Stomach smooth muscle (tissue), 2 donors: ENCODE results near the gene C2orf76.

Source experiments
- H3K27ac ChIP-seq: one replicate; pipeline ENCODE4 v1.7.0; 2013; ENCODE audit warnings: mild to moderate bottlenecking, low read length, inconsistent platforms
- H3K27me3 ChIP-seq, 2 donors: one replicate each; pipeline ENCODE4 v1.7.0; 2013; ENCODE audit warnings: low read length in 2 of 2; ENCODE audit not compliant: insufficient read depth in 2 of 2, control insufficient read depth in 1 of 2
- H3K36me3 ChIP-seq, 2 donors: one replicate each; pipeline ENCODE4 v1.7.0; 2013; ENCODE audit warnings: low read length in 2 of 2; ENCODE audit not compliant: control insufficient read depth in 2 of 2, insufficient read depth in 2 of 2
- H3K4me1 ChIP-seq: one replicate; pipeline ENCODE4 v1.7.0; 2013; ENCODE audit warnings: low read length; ENCODE audit not compliant: control insufficient read depth, insufficient read depth
- H3K4me3 ChIP-seq, 2 donors: one replicate each; pipeline ENCODE4 v1.7.0; 2013; ENCODE audit warnings: low read length in 2 of 2
- H3K9ac ChIP-seq, 2 donors: one replicate each; pipeline ENCODE4 v1.7.0; 2013; ENCODE audit warnings: low read length in 2 of 2, mild to moderate bottlenecking in 1 of 2
- H3K9me3 ChIP-seq, 2 donors: one replicate each; pipeline ENCODE4 v1.7.0; 2013; ENCODE audit warnings: low read length in 2 of 2; ENCODE audit not compliant: control insufficient read depth in 2 of 2
- donor health status: healthy.
- donor health status: Pancreatic carcinoma.

The C2orf76 gene

GRCh38 chr2:119333833-119334232 lies 32.8 kb downstream of the C2orf76 start:
- H3K4me1 ChIP-seq: no peaks in the 10 kb centered on the region
- no peak overlapping the region for H3K27ac ChIP-seq
- H3K36me3 ChIP-seq: peaks cover 7 to 9% of the 10 kb centered on the region in 2 donors
- no peaks in the 10 kb centered on the region for H3K9me3 ChIP-seq
- no peak overlapping the region for H3K9ac ChIP-seq
- no peak overlapping the region for H3K4me3 ChIP-seq
- no peaks in the 10 kb centered on the region for H3K27me3 ChIP-seq

GRCh38 chr2:119333360-119333759 lies 33.3 kb downstream of the C2orf76 start:
- Histone ChIP-seq H3K27ac (no peak overlapping the region), H3K27me3 (no peaks in the 10 kb centered on the region), H3K9ac (no peak overlapping the region), H3K36me3 (peaks cover 4 to 5% of the 10 kb centered on the region in 2 donors), H3K4me1 (no peaks in the 10 kb centered on the region), H3K4me3 (no peak overlapping the region), H3K9me3 (no peaks in the 10 kb centered on the region)

DNA sequence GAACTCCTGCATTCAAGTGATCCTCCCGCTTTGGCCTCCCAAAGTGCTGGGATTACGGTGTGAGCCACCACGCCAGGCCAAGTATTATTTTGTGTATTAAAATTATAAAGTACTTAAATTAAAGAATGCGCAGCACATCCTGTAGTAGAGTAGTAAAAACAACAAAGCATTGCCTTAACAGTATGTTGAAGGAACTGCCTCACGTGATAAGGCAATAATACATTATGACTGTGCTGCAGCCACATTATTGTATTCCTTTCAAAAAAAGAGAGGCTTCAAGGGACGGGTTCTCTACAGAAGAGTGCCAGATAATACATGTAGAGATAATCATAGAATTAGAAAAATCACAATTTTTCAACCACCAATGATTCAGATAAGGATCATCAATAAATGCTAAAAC lies 33.7 kb downstream of the C2orf76 start:
- no peak overlapping the region for H3K9ac ChIP-seq
- H3K27me3 ChIP-seq: no peaks in the 10 kb centered on the region
- no peak overlapping the region for H3K27ac ChIP-seq
- H3K9me3 ChIP-seq: no peaks in the 10 kb centered on the region
- H3K4me3 ChIP-seq: no peak overlapping the region
- no peaks in the 10 kb centered on the region for H3K4me1 ChIP-seq
- peaks cover 4% of the 10 kb centered on the region in 2 donors for H3K36me3 ChIP-seq

- Histone ChIP-seq H3K36me3 (no peaks in the 10 kb centered on the region), H3K9me3 (no peaks in the 10 kb centered on the region), H3K4me1 (no peaks in the 10 kb centered on the region), H3K9ac (no peak overlapping the region), H3K27ac (no peak overlapping the region), H3K4me3 (no peak overlapping the region), H3K27me3 (no peaks in the 10 kb centered on the region)
Measured at GRCh38 chr2:119327431-119327830, 39.2 kb downstream of the C2orf76 start.

- H3K4me3 ChIP-seq: no peak overlapping the region
- no peak overlapping the region for H3K9ac ChIP-seq
- no peak overlapping the region for H3K27ac ChIP-seq
- H3K9me3 ChIP-seq: no peaks in the 10 kb centered on the region
- H3K4me1 ChIP-seq: no peaks in the 10 kb centered on the region
- no peaks in the 10 kb centered on the region for H3K27me3 ChIP-seq
- H3K36me3 ChIP-seq: no peaks in the 10 kb centered on the region
Measured at GRCh38 chr2:119326938-119327337, 39.7 kb downstream of the C2orf76 start.

GRCh38 chr2:119324685-119325270 lies 41.9 kb downstream of the C2orf76 start:
- Histone ChIP-seq H3K4me3 (no peak overlapping the region), H3K9me3 (no peaks in the 10 kb centered on the region)

DNA sequence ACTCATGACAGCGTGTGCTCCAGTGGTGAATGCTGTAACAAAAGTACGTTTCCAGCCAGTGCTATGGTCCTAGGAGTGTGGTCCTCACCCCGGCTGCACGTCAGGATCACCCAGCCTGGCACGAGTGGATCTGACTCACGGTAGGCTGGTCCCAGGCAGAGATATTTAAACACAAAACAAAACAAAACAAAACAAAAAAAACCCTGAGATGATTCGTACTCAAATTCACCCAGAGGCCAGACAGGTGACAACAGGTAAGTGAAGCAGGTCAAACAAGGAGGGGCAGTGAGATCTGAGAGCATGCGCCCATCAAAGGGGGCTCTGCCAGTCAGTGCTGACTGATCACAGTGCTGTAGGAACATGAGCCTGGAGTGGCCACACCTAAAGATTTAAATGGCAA lies 43.2 kb downstream of the C2orf76 start:
- H3K4me3 ChIP-seq: no peak overlapping the region
- no peak overlapping the region for H3K27ac ChIP-seq
- no peaks in the 10 kb centered on the region for H3K27me3 ChIP-seq
- H3K4me1 ChIP-seq: no peaks in the 10 kb centered on the region
- no peaks in the 10 kb centered on the region for H3K36me3 ChIP-seq
- H3K9me3 ChIP-seq: no peaks in the 10 kb centered on the region
- H3K9ac ChIP-seq: no peak overlapping the region

More at GRCh38 chr2:119324685-119325270, 41.9 kb downstream of the C2orf76 start:
- Histone ChIP-seq H3K27ac (no peak overlapping the region), H3K9ac (no peak overlapping the region), H3K36me3 (no peaks in the 10 kb centered on the region), H3K27me3 (no peaks in the 10 kb centered on the region), H3K4me1 (no peaks in the 10 kb centered on the region)

DNA sequence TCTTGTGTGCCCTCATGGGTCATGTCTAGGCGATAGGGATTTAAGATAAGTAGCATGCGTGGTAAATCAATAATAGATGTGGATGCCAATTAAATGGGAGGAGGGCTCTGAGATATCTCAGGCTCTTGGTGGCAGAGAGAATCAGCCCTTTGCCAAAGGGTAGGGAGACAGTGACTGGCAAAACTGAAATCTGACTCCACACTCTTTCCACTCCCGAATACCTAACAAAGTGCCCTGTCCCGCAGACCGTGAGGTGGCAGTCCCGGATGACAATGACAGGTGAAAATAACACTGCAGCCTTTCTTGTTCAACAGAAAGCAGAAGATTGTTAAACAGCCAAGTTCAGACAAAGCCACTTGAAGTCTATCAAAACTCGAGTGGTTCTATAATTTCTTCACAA lies 47.0 kb downstream of the C2orf76 start:
- no peaks in the 10 kb centered on the region for H3K9me3 ChIP-seq
- H3K36me3 ChIP-seq: no peaks in the 10 kb centered on the region

DNA sequence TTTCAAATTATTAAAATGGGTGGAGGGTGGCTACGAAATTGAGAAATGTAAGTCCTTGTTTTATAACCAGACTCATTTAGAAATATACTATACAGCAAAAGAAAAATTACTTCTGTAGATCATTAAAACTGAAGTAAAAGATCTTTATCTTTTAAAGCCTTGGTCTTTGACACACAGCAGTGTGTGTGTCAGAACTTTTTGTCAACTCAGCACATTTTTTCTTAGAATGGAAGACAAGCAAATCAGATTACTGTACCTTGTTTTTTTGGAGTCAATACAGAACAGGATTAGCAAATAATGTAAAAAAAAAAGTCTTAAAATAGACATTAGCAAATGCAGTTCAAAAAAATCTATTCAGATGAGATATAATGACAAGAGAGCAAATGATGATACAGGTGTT lies 49.1 kb downstream of the C2orf76 start:
- H3K4me3 ChIP-seq: no peak overlapping the region
- no peaks in the 10 kb centered on the region for H3K36me3 ChIP-seq
- H3K4me1 ChIP-seq: no peaks in the 10 kb centered on the region
- no peak overlapping the region for H3K27ac ChIP-seq
- no peaks in the 10 kb centered on the region for H3K9me3 ChIP-seq
- H3K9ac ChIP-seq: no peak overlapping the region
- H3K27me3 ChIP-seq: no peaks in the 10 kb centered on the region

More for the DNA sequence above, 47.0 kb downstream of the C2orf76 start:
- no peaks in the 10 kb centered on the region for H3K4me1 ChIP-seq
- no peak overlapping the region for H3K27ac ChIP-seq
- H3K9ac ChIP-seq: no peak overlapping the region
- no peaks in the 10 kb centered on the region for H3K27me3 ChIP-seq
- H3K4me3 ChIP-seq: no peak overlapping the region

DNA sequence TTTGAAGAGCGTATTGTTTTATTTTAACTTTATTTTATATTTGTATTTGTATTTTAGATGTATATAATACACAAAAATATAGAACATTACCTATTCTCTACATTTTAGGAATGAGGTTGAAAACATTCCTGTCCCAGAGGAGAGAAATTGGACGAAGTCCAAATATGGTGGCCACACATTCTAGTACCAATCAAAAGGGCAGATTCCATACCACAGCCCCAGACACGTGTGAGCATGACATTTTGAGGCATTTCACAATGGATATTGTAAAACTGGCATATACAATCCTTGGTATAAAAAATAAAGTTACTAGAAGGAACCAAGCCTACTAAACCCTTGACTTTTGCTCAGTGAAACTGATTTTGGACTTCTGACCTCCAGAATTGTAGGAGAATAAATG lies 50.6 kb downstream of the C2orf76 start:
- Histone ChIP-seq H3K9me3 (no peaks in the 10 kb centered on the region), H3K36me3 (peaks cover 0 to 4% of the 10 kb centered on the region in 2 donors), H3K27me3 (no peaks in the 10 kb centered on the region), H3K4me1 (no peaks in the 10 kb centered on the region), H3K4me3 (no peak overlapping the region), H3K27ac (no peak overlapping the region), H3K9ac (no peak overlapping the region)

GRCh38 chr2:119315241-119315925 lies 51.3 kb downstream of the C2orf76 start:
- Histone ChIP-seq H3K27ac (no peak overlapping the region), H3K4me3 (no peak overlapping the region), H3K36me3 (peaks cover 0 to 4% of the 10 kb centered on the region in 2 donors), H3K9me3 (no peaks in the 10 kb centered on the region), H3K4me1 (no peaks in the 10 kb centered on the region), H3K9ac (no peak overlapping the region), H3K27me3 (no peaks in the 10 kb centered on the region)
